ENCODE data around the gene OTUD1.
A peak's percentile ranks its signal among the peaks of the same experiment; 100 is the strongest.

The OTUD1 gene

GRCh38 chr10:23422003-23422411, 16.9 kb upstream of the OTUD1 start:
- no peak for DNase-seq

GRCh38 chr10:23432166-23432565, 6.7 kb upstream of the OTUD1 start:
- DNase-seq, result no peak

GRCh38 chr10:23432639-23433038, 6.2 kb upstream of the OTUD1 start:
- DNase-seq, result no peak

- no peak for DNase-seq
Observed at GRCh38 chr10:23433701-23434100, 5.2 kb upstream of the OTUD1 start.

GRCh38 chr10:23435378-23435777, 3.5 kb upstream of the OTUD1 start:
- DNase-seq, result no peak

- no peak for DNase-seq
Observed at GRCh38 chr10:23436983-23437382, 1.9 kb upstream of the OTUD1 start.

GRCh38 chr10:23437963-23438546, 820 bp upstream of the OTUD1 start:
- DNase-seq, result no peak

- DNase-seq, result no peak
Observed at GRCh38 chr10:23439452-23439960, 631 bp downstream of the OTUD1 start.

GRCh38 chr10:23439961-23440889, 1.4 kb downstream of the OTUD1 start:
- no peak for DNase-seq

- DNase-seq, result no peak
Observed at GRCh38 chr10:23441251-23441650, 2.4 kb downstream of the OTUD1 start.

GRCh38 chr10:23442936-23443335, 4.1 kb downstream of the OTUD1 start:
- no peak for DNase-seq

- DNase-seq, result no peak
Observed at GRCh38 chr10:23445591-23445990, 6.7 kb downstream of the OTUD1 start.

GRCh38 chr10:23448323-23448722, 9.4 kb downstream of the OTUD1 start:
- no peak for DNase-seq

GRCh38 chr10:23448802-23449570, 10.1 kb downstream of the OTUD1 start:
- DNase-seq, result peak; percentile 31

- no peak for DNase-seq
Observed at GRCh38 chr10:23452033-23452655, 13.3 kb downstream of the OTUD1 start.

- DNase-seq, result no peak
Observed at GRCh38 chr10:23453465-23453864, 14.6 kb downstream of the OTUD1 start.

- no peak for DNase-seq
Observed at GRCh38 chr10:23457632-23458417, 18.9 kb downstream of the OTUD1 start.

- no peak for DNase-seq
Observed at GRCh38 chr10:23459308-23459939, 20.5 kb downstream of the OTUD1 start.

- no peak for DNase-seq
Observed at GRCh38 chr10:23461557-23461956, 22.7 kb downstream of the OTUD1 start.

- DNase-seq, result no peak
Observed at GRCh38 chr10:23467012-23467411, 28.1 kb downstream of the OTUD1 start.

- DNase-seq, result no peak
Observed at GRCh38 chr10:23467548-23467947, 28.7 kb downstream of the OTUD1 start.

Data from GF-D8 (cell line).